DND-41 (cell line): Measurements from ENCODE around the gene PIK3R3.
A peak's percentile ranks its signal among the peaks of the same experiment; 100 is the strongest.

ENCODE experiments used
- ATAC-seq: fragments of 200-7000 bp; cut with Tn5 transposase; 3 replicates; pipeline ENCODE4 v1.9.1; 2021; ENCODE audit warnings: low read depth; ENCODE audit not compliant: insufficient read depth
- DNase-seq: peaks from one replicate; pipeline ENCODE4 v3.0.0-alpha.2; 2020
- H2AFZ ChIP-seq: 2 replicates; pipeline ENCODE4 v1.6.0; 2012; ENCODE audit warnings: low read depth, low read length
- H3K27ac ChIP-seq: 2 replicates; pipeline ENCODE4 v1.5.1; 2012; ENCODE audit warnings: low read length, inconsistent platforms
- H3K27me3 ChIP-seq: fragments of 200-600 bp; sonication (generic); 2 replicates; pipeline ENCODE4 v1.6.0; 2012; ENCODE audit warnings: low read length, mild to moderate bottlenecking, inconsistent platforms; ENCODE audit not compliant: insufficient read depth, poor library complexity
- H3K36me3 ChIP-seq: 2 replicates; pipeline ENCODE4 v1.5.1; 2012; ENCODE audit warnings: low read length, inconsistent platforms; ENCODE audit not compliant: insufficient read depth
- H3K4me1 ChIP-seq: 2 replicates; pipeline ENCODE4 v1.5.1; 2012; ENCODE audit warnings: mild to moderate bottlenecking, low read length; ENCODE audit not compliant: insufficient read depth
- H3K4me2 ChIP-seq: 2 replicates; pipeline ENCODE4 v1.6.0; 2012; ENCODE audit warnings: mild to moderate bottlenecking, moderate library complexity, low read length, inconsistent platforms; ENCODE audit not compliant: insufficient read depth
- H3K4me3 ChIP-seq, 2 experiments: fragments of 200-600 bp in 1 of 2; shearing (Covaris generic) in 1 of 2; 2 replicates each; pipeline ENCODE4 v1.5.1; 2012 to 2016; ENCODE audit warnings: inconsistent platforms in 2 of 2, low read length in 2 of 2, mild to moderate bottlenecking in 2 of 2, low read depth in 1 of 2, moderate library complexity in 1 of 2
- H3K79me2 ChIP-seq: 2 replicates; pipeline ENCODE4 v1.6.0; 2012; ENCODE audit warnings: low read length, inconsistent platforms; ENCODE audit not compliant: insufficient read depth
- H3K9ac ChIP-seq: 2 replicates; pipeline ENCODE4 v1.6.0; 2012; ENCODE audit warnings: low read depth, mild to moderate bottlenecking, inconsistent platforms, low read length, moderate library complexity
- H3K9me3 ChIP-seq: 2 replicates; pipeline ENCODE4 v1.5.1; 2012; ENCODE audit warnings: low read length, moderate library complexity, mild to moderate bottlenecking, inconsistent platforms; ENCODE audit not compliant: insufficient read depth, severe bottlenecking
- H4K20me1 ChIP-seq: 2 replicates; pipeline ENCODE4 v1.6.0; 2012; ENCODE audit warnings: low read length; ENCODE audit not compliant: insufficient read depth
- EZH2 ChIP-seq: IDR thresholded peaks from 3 replicates; pipeline ENCODE4 v1.6.1; 2012; ENCODE audit warnings: borderline replicate concordance, low read depth, mild to moderate bottlenecking, moderate library complexity, low read length, inconsistent platforms; ENCODE audit not compliant: severe bottlenecking
- TF ChIP-seq, protein P1 (sequence below): IDR thresholded peaks from 2 replicates; pipeline ENCODE4 v1.5.1; 2012; ENCODE audit warnings: borderline replicate concordance, low read length, moderate library complexity, mild to moderate bottlenecking; ENCODE audit not compliant: poor library complexity, severe bottlenecking; ENCODE audit errors: extremely low read depth

Gene PIK3R3

GRCh38 chr1:46132529-46133180 is at the start of gene PIK3R3:
TSS of gene PIK3R3 (minus strand) at chr1:46132629. CDS start at chr1:46131952, 677 bp downstream.
- H3K9ac ChIP-seq: peak within 1 kb of the TSS; percentile 67
- no peaks in the 10 kb centered on the region for H4K20me1 ChIP-seq
- peaks cover 41% of the 10 kb centered on the region for H3K4me1 ChIP-seq
- DNase-seq (peak; percentile 99), ATAC-seq (peak; percentile 95)
- peak within 1 kb of the TSS; percentile 100 for H3K27ac ChIP-seq
- peak within 1 kb of the TSS; percentile 85 for H3K4me2 ChIP-seq
- H3K4me3 ChIP-seq: peak within 1 kb of the TSS; percentile 80 to 81
- peak within 1 kb of the TSS; percentile 97 for H2AFZ ChIP-seq
- no peaks in the 10 kb centered on the region for H3K9me3 ChIP-seq
- TF ChIP-seq, protein P1, sequence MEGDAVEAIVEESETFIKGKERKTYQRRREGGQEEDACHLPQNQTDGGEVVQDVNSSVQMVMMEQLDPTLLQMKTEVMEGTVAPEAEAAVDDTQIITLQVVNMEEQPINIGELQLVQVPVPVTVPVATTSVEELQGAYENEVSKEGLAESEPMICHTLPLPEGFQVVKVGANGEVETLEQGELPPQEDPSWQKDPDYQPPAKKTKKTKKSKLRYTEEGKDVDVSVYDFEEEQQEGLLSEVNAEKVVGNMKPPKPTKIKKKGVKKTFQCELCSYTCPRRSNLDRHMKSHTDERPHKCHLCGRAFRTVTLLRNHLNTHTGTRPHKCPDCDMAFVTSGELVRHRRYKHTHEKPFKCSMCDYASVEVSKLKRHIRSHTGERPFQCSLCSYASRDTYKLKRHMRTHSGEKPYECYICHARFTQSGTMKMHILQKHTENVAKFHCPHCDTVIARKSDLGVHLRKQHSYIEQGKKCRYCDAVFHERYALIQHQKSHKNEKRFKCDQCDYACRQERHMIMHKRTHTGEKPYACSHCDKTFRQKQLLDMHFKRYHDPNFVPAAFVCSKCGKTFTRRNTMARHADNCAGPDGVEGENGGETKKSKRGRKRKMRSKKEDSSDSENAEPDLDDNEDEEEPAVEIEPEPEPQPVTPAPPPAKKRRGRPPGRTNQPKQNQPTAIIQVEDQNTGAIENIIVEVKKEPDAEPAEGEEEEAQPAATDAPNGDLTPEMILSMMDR: no peak
- no peak for TF ChIP-seq EZH2
- H3K36me3 ChIP-seq: no peaks in the 10 kb centered on the region
- peaks cover 54% of the 10 kb centered on the region for H3K79me2 ChIP-seq
- no peaks in the 10 kb centered on the region for H3K27me3 ChIP-seq

DNA sequence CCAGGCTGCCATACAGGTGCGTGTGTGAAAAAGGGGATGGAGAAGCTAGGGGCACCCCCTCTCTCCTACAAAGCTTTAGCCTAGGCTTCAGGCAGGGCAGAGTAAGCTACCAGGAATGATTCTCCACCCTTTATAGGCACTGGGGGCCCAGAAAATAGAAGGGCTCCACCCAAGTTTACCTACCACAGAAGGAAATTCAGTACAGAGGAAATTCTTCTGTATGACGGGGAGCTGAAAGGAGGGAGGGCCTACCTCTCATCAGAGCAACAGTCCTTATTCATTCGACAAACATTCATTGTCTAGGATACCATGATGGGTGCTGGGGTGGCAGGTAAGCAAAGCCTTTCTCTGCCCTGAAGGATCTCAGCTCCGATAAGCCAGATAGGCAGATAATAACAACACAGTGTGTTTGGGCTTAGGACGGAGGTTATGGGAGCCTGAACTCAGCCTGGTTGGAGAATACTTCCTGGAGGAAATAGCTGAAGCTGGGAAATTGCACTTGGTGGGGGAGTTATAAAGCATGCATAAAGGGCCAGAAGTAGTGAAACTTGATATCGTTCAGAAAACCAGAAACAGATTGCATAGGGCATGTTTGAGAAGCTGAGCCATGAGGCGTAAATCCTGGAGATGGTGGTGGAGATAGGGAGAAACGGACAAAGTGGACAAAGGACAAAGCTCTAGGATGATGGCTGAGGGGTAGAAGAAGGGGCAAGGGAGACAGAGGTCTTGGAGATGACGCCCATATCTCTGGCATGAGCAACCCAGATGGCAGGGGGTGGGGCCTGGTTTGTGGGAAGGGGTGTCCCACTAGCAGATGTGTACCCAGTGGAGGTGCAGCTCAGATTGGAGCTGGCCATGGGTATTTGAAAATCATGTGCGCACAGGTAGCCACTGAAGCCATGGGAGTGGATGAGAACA is 49.2 kb upstream of the PIK3R3 start:
- Histone ChIP-seq H3K9me3 (no peaks in the 10 kb centered on the region), H3K4me1 (peaks cover 16% of the 10 kb centered on the region), H3K9ac (no peak overlapping the region), H2AFZ (no peak overlapping the region), H3K4me3 (no peak overlapping the region), H3K27me3 (no peaks in the 10 kb centered on the region), H3K36me3 (no peaks in the 10 kb centered on the region), H3K27ac (no peak overlapping the region), H3K79me2 (no peaks in the 10 kb centered on the region), H3K4me2 (no peak overlapping the region), H4K20me1 (no peaks in the 10 kb centered on the region)
- DNase-seq (peak; percentile 67), ATAC-seq (peak; percentile 47)
- no peak for TF ChIP-seq EZH2
- TF ChIP-seq, protein P1: no peak

- Histone ChIP-seq H4K20me1 (no peaks in the 10 kb centered on the region), H3K27me3 (no peaks in the 10 kb centered on the region), H3K9me3 (no peaks in the 10 kb centered on the region), H3K4me1 (peaks cover 16% of the 10 kb centered on the region), H3K4me3 (no peak overlapping the region), H2AFZ (no peak overlapping the region), H3K27ac (no peak overlapping the region), H3K79me2 (no peaks in the 10 kb centered on the region), H3K9ac (no peak overlapping the region), H3K4me2 (no peak overlapping the region), H3K36me3 (no peaks in the 10 kb centered on the region)
- no peak for DNase-seq
- TF ChIP-seq, protein P1: no peak
- TF ChIP-seq EZH2: no peak
- ATAC-seq: no peak
Observed at GRCh38 chr1:46180082-46180616, 47.7 kb upstream of the PIK3R3 start.
